Stimulated activated CD4-positive, alpha-beta T cell treated with anti-CD3 and anti-CD28 coated beads, Interleukin-4, amount 100 ng/mL, for 48 hours (primary cell): ENCODE measurements around the gene SIN3B.
"Not testable (repeated sequence)": the region's sequence is repeated elsewhere in the genome, so short reads cannot be mapped to it uniquely, and the experiment has no call there.

Source experiments
- DNase-seq, 2 donors: peaks; one replicate each; pipeline ENCODE4 v3.0.0-alpha.2; 2020; ENCODE audit warnings: low read depth in 2 of 2

The SIN3B gene

GRCh38 chr19:16867211-16867610 is 38.0 kb downstream of the SIN3B start:
- DNase-seq: no peak

DNA sequence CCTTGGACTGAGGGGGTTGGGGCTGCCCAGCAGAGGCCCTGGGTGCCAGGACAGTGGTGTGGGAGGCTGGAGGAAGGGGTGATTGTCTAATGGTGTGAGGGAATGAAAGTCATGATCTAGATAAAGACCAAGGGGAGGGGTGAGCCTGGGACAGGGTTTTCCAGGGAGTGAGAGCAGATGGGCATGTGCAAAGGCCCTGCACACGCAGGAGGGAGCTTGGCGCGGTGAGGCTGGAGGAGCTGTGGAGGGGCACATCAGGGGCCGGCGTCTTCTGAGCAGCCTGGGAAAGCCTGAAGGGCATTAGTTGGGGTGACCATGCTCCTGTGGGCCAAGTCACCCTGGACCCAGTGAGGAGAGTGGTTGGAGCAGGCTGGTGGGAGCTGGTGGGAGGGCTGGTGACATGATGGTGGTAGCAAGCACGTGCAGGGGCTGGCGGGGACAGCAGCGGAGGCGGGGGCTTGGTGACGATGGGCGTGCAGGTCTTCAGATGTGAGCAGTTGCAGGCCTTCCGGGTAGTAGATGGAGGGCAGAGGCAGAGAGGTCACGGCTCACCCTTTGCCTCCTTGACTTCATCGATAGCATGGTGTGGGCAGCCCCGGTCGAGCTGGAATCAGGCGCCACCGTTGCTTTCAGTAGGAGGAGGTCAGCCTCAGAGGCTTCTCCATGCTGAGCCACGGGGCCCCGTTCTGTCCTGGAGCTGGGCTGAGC is 39.4 kb downstream of the SIN3B start:
- DNase-seq: no peak

DNA sequence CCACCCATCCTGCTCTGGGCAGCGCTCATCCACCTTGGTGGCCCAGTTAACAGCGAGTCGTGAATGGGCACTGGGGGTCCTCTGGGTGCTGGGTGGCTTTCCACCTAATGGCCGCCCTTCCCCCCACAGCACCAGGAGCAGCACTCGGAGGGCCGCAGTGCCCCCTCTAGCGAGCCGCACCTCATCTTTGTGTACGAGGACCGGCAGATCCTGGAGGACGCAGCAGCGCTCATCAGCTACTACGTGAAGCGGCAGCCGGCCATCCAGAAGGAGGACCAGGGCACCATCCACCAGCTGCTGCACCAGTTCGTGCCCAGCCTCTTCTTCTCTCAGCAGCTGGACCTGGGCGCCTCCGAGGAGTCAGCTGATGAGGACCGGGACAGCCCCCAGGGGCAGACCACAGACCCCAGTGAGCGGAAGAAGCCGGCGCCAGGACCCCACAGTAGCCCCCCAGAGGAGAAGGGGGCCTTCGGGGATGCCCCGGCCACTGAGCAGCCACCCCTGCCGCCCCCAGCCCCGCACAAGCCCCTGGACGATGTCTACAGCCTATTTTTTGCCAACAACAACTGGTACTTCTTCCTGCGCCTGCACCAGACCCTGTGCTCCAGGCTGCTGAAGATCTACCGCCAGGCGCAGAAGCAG is 40.3 kb downstream of the SIN3B start:
- no peak for DNase-seq

DNA sequence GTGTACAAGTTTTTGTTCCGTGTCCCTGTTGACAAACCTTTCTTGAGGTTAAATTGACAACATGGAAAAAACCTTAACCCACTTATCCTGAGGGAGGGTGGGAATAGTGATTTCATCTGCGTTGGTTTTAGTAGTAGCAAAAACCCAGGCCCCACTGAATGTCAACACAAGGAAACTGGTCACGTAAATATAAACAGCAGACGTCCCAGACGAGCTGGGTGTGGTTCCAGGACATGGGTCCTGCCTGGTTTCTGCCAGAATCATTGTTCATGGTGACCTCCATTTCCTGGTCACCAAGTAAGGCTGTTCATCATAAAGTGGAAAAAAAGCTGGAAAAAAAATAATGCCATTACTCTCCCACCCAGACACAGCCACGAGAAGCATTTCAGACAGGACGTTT is 42.7 kb downstream of the SIN3B start:
- DNase-seq: no peak

GRCh38 chr19:16872728-16873127 is 43.5 kb downstream of the SIN3B start:
- no peak for DNase-seq

DNA sequence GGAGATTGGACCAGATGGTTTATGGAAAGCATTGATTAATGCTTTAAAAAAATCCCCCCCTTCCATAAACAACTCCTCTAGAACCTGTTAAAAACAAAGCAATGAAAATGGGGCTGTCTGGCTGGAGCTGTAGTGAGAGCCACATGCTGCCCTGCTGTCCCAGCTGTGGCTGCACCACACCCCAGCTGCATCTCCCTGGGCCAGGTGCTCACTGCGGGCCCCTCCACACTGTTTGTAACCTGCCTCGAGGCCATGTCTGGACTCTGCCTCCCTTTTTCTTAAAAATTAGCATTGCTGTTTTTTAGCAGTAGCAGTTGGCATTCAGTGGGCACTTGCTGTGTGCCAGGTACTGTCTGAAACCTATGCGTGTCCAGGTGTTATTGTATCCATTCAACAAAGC is 44.4 kb downstream of the SIN3B start:
- DNase-seq: no peak

DNA sequence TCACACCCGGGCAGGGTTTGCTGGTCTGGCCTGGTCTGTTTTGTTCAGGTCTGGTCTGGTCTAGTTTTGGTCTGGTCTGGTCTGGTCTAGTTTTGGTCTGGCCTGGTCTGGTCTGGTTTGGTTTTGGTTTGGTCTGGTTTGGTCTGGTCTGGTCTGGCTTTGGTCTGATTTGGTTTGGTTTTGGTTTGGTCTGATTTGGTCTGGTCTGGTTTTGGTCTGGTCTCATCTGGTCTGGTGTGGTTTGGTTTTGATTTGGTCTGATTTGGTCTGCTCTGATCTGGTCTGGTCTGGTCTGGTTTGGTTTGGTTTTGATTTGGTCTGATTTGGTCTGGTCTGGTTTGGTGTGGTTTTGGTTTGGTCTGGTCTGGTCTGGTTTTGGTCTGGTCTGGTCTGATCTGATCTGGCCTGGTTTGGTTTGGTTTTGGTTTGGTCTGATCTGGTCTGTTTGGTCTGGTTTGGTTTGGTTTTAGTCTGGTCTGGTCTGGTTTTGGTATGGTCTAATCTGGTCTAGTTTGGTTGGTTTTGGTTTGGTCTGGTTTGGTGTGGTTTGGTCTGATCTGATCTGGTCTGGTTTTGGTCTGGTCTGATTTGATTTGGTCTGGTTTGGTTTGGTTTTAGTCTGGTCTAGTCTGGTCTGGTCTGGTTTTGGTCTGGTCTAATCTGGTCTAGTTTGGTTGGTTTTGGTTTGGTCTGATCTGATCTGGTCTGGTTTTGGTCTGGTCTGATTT is 45.2 kb downstream of the SIN3B start:
- DNase-seq: no peak

- DNase-seq: not testable (repeated sequence)
Measured at GRCh38 chr19:16874978-16875299, 45.7 kb downstream of the SIN3B start.

DNA sequence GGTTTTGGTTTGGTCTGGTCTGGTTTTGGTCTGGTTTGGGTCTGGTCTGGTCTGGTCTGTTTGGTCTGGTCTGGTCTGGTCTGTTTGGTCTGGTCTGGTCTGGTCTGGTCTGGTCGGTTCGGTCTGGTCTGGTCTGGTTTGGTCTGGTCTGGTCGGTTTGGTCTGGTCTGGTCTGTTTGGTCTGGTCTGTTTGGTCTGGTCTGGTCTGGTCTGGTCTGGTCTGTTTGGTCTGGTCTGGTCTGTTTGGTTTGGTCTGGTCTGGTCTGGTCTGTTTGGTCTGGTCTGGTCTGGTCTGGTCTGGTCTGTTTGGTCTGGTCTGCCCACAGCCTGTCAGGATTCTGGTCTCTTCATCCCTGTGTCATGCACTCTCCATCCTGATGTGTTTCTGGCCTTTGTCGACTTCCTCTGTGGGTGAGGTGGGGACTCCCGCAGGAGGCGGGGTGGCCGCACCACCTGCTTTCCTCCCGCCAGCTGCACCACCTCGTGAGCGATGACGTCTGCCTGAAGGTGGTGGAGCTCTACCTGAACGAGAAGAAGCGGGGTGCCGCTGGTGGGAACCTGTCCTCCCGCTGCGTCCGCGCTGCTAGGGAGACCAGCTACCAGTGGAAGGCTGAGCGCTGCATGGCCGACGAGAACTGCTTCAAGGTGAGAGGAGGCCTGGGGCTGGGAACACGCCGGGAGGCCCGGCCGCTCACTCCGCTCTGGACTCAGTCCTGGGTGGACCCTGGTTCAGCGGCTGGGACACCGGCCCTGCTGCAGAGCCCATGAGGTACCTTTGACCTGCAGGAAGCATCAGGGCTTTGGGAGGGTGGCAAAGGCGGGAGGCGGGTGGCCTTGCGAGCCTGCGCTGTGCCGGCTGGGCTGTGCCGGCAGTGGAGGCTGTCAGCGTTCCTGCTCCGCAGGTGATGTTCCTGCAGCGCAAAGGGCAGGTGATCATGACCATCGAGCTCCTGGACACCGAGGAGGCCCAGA is 46.7 kb downstream of the SIN3B start:
- DNase-seq: no peak

DNA sequence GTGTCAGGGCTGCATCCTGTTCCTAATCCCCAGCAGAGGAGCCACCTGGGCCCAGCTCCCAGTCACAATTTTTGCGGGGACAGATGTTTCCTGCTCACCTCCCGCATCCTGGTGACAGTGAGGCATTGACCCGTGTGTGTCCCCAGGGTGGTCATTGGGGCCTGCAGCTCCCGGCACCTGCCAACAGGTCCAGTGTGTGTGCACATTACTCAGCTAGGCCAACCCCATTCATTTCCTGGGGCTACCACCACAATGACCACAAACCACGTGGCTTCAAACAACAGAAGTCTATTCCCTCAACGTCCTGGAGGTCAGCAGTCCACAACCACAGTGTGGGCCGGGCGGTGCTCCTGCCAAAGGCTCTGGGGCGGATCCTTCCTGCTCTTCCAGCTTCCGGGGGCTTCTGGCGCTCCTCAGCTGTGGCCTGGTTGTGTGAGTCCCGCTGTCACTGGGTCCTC is 47.7 kb downstream of the SIN3B start:
- no peak for DNase-seq

DNA sequence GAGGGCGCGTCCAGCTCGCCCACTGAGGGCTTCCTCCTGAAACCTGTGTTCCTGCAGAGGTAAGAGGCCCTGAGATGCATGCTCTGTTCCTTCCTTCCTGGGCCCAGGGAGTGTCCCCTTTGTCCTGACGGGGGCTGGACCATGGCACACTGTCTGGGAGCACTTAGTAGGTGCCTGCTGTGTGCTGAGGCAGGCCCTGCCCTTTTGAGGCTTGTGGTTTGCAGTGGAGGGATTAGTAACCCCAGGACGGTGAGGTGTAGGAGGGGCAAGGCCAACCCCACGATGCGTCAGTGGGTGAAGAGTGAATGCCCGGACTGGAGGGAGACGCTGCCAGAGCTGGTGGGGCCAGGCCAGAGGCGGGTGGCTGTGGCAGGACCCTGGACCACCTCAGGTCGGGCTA is 48.4 kb downstream of the SIN3B start:
- DNase-seq: no peak

GRCh38 chr19:16878181-16878965 is 49.2 kb downstream of the SIN3B start:
- DNase-seq: no peak

- no peak for DNase-seq
Measured at GRCh38 chr19:16880884-16881554, 51.8 kb downstream of the SIN3B start.

- DNase-seq: no peak
Measured at GRCh38 chr19:16882146-16882545, 52.9 kb downstream of the SIN3B start.

GRCh38 chr19:16883522-16883921 is 54.3 kb downstream of the SIN3B start:
- DNase-seq: no peak

DNA sequence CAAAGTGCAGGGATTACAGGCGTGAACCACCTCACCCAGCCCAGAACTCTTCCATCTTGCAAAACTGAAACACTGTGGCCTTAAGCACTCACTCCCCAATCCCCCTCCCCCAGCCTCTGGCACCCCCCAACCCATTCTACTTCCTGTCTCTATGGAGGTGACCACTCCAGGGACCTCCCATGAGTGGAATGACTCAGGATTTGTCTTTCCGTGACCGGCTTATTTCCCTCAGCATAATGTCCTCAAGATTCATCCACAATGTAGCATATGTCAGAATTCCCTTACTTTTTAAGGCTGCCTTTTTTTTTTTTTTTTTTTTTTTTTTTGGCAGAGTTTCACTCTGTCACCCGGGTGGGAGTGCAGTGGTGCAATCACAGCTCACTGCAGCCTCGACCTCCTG is 56.0 kb downstream of the SIN3B start:
- DNase-seq: no peak

- DNase-seq: no peak
Measured at GRCh38 chr19:16886305-16886880, 57.2 kb downstream of the SIN3B start.

GRCh38 chr19:16887353-16888265 is 58.4 kb downstream of the SIN3B start:
- DNase-seq: no peak
